NCI-H2107 (cell line): Measurements from ENCODE around the gene RASAL1.

Source experiments
- DNase-seq: peaks from one replicate; lab custom pipeline; 2025; lab: John Stamatoyannopoulos, UW

RASAL1 gene

GRCh38 chr12:113097716-113098440 is 37.7 kb downstream of the RASAL1 start:
- DNase-seq: no peak

DNA sequence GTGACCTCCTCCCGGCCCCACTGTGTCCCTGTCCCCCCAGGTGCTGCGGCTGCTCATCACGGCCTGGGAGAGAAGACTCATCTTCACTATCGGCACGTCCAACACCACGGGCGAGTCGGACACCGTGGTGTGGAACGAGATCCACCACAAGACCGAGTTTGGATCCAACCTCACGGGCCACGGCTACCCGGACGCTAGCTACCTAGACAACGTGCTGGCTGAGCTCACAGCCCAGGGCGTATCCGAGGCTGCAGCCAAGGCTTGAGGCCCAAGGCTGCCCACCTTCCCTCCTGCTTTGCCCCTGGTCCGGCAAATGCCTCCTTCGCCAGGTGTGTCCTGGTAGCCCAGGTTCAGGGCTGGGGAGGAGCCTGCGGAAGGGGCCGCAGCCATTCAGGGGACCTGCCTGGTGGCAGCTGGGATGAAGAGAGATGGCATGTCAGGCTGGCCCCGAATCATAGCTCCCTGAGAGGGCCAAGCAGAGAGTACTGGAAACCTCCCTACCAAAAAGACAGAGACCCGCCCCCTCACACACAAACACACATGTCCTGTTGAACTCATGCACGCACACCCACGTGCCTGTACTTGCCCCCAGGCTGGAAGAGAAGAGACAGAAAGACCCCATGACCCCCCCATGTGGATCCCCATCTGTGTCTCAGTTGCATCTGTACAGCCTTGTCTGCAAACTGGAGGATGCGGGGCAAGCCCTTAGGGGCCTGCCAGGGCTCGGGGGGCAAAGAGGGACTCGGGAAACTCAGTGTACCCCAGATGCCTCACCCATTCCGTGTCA is 38.7 kb downstream of the RASAL1 start:
- no peak for DNase-seq

- DNase-seq: no peak
These were observed 40.2 kb downstream of the RASAL1 start for GRCh38 chr12:113095405-113095804.

DNA sequence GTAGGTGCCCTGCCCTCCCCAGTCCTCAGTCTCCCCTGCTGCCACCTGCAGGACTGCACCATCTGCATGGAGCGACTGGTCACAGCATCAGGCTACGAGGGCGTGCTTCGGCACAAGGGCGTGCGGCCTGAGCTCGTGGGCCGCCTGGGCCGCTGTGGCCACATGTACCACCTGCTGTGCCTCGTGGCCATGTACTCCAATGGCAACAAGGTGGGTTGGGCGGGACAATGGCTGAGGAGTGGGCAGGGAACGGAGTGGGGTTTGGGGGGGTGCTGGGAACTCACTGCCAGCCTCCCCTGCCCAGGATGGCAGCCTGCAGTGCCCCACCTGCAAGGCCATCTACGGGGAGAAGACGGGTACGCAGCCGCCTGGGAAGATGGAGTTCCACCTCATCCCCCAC is 40.8 kb downstream of the RASAL1 start:
- no peak for DNase-seq

DNA sequence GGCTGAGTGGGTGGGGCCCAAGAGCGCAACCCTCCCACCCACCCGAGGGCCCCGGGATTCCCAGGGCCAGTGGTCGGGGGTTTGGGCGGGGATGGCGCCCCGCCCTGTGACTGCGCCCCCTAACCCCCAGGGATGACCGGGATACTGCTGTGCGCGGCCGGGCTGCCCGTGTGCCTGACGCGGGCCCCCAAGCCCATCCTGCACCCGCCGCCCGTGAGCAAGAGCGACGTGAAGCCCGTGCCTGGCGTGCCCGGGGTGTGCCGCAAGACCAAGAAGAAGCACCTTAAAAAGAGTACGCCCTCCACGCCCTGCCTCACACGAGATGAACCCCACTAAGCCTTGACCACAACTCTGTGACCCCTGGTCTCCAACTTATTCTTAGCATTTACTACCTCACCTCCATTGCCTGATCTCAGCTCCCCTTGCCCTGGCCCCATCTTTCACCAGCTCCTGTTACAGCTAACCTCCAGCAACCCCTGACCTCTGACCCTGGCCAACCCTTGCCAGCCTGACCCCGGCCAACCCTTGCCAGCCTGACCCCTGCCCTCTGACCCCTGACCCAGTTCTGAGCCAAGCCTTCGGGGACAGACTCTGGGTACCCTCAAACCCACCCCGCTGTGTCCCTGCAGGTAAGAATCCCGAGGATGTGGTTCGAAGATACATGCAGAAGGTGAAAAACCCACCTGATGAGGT is 42.0 kb downstream of the RASAL1 start:
- DNase-seq: no peak

GRCh38 chr12:113092607-113093408 is 42.8 kb downstream of the RASAL1 start:
- DNase-seq: no peak

- no peak for DNase-seq
These were observed 44.1 kb downstream of the RASAL1 start for GRCh38 chr12:113091506-113091905.

DNA sequence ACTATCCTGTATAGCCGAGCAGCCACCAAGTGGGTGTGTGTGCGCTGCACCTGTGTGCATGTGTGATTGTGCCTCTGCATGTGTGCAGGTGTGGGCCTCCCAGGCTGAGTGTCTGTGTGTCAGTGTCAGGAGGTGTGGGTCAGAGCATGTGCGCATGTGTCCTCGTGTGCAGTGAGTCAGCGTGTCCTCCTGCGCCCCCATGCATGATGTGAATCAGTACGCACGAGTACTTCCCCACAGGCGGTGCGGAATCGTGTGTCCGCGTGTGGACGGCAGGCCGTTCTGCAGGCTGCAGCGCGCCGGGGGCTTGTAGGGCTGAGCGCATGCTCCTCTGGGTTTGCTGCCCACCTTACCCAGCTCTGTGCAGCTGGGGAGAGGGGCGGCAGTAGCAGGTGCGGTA is 44.8 kb downstream of the RASAL1 start:
- DNase-seq: no peak

DNA sequence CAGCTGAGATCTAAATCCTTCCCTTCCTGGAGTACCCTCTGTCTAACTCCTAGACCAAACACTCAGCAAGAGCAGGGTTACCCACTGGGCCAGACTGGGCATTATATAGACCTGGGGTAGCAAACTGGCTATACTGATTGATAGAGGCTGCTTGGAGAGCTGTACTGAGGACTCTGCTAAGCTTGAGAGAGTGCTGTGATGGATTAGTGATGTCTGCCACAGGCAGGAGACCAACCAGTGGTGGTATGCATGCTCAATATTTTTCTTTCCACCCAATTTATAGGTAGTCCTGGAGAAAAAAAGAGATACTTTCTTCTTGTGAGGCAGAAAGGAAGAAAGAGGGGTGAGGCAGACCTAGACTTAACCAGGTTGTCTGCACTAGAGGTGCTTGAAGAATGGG is 45.7 kb downstream of the RASAL1 start:
- no peak for DNase-seq

GRCh38 chr12:113088971-113089756 is 46.4 kb downstream of the RASAL1 start:
- DNase-seq: no peak

GRCh38 chr12:113088037-113088436 is 47.5 kb downstream of the RASAL1 start:
- DNase-seq: no peak

GRCh38 chr12:113087193-113087592 is 48.4 kb downstream of the RASAL1 start:
- no peak for DNase-seq

GRCh38 chr12:113086249-113087164 is 49.1 kb downstream of the RASAL1 start:
- no peak for DNase-seq

DNA sequence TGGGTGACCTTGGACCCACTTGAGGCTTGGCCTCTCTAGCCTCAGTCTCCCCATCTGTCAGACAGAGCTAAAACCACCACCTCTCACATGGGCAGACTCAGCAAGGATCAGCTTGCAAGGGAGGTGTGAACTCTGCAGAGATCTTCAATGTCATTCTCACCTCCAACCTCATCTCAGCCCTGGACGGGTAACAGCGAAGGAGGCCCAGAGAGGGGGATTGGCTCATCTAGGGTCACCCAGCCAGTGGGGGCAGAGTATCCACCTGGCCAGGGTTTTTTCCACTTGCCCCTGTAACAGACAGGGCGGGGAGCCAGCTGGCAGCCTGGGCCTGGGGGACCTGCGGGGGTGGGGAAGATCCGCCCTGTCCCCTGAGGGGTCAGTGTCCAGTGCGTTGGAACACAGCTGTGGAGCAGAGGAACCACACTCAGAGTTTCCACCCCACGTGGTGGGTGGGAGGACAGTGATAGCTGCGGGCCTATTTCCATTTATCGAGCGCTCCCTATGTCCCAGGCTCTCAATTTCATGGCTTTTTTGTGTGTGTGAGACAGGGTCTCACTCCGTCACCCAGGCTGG is 51.6 kb downstream of the RASAL1 start:
- no peak for DNase-seq

- DNase-seq: no peak
These were observed 52.9 kb downstream of the RASAL1 start for GRCh38 chr12:113082486-113083148.

GRCh38 chr12:113081873-113082272 is 53.7 kb downstream of the RASAL1 start:
- DNase-seq: no peak

- DNase-seq: no peak
These were observed 57.7 kb downstream of the RASAL1 start for GRCh38 chr12:113077859-113078255.

- DNase-seq: no peak
These were observed 58.3 kb downstream of the RASAL1 start for GRCh38 chr12:113077057-113077858.
